ENCODE results near the gene ANO4.
"Not testable (repeated sequence)": the region's sequence is repeated elsewhere in the genome, so short reads cannot be mapped to it uniquely, and the experiment has no call there.

ANO4 gene

DNA sequence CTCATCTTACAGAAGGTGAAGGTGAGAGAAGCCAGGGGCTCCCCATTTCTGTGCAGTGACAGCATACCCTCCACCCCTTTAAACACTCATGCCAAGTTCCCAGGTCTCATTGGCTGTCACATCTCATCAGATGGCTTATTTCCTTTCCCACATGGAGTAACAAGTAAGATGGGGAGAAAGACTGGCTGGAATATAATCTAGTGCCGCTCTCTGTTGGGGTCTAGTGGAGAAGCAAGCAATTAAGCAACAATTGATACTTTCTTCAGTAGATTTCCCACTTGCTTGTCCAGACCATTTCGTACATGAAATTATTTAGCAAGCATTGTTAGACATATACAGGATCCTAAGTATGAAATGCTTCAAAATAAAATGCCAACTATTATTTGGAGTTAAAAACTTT is 323.3 kb downstream of the ANO4 start:
- no peak for ATAC-seq
- no peak for TF ChIP-seq RARB (CRISPR knock-in tag; IDR thresholded peaks at IDR 0.05)
- no peak for TF ChIP-seq GLIS3 (CRISPR knock-in tag; IDR thresholded peaks at IDR 0.05)
- no peak for TF ChIP-seq ESRRG (CRISPR knock-in tag; IDR thresholded peaks at IDR 0.05)
- TF ChIP-seq ISL1 (CRISPR knock-in tag; IDR thresholded peaks at IDR 0.05), result no peak
- TF ChIP-seq, protein P1, sequence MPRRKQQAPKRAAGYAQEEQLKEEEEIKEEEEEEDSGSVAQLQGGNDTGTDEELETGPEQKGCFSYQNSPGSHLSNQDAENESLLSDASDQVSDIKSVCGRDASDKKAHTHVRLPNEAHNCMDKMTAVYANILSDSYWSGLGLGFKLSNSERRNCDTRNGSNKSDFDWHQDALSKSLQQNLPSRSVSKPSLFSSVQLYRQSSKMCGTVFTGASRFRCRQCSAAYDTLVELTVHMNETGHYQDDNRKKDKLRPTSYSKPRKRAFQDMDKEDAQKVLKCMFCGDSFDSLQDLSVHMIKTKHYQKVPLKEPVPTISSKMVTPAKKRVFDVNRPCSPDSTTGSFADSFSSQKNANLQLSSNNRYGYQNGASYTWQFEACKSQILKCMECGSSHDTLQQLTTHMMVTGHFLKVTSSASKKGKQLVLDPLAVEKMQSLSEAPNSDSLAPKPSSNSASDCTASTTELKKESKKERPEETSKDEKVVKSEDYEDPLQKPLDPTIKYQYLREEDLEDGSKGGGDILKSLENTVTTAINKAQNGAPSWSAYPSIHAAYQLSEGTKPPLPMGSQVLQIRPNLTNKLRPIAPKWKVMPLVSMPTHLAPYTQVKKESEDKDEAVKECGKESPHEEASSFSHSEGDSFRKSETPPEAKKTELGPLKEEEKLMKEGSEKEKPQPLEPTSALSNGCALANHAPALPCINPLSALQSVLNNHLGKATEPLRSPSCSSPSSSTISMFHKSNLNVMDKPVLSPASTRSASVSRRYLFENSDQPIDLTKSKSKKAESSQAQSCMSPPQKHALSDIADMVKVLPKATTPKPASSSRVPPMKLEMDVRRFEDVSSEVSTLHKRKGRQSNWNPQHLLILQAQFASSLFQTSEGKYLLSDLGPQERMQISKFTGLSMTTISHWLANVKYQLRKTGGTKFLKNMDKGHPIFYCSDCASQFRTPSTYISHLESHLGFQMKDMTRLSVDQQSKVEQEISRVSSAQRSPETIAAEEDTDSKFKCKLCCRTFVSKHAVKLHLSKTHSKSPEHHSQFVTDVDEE (CRISPR knock-in tag; IDR thresholded peaks at IDR 0.05), result no peak
- TF ChIP-seq, protein P2, sequence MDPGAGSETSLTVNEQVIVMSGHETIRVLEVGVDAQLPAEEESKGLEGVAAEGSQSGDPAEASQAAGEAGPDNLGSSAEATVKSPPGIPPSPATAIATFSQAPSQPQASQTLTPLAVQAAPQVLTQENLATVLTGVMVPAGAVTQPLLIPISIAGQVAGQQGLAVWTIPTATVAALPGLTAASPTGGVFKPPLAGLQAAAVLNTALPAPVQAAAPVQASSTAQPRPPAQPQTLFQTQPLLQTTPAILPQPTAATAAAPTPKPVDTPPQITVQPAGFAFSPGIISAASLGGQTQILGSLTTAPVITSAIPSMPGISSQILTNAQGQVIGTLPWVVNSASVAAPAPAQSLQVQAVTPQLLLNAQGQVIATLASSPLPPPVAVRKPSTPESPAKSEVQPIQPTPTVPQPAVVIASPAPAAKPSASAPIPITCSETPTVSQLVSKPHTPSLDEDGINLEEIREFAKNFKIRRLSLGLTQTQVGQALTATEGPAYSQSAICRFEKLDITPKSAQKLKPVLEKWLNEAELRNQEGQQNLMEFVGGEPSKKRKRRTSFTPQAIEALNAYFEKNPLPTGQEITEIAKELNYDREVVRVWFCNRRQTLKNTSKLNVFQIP (CRISPR knock-in tag; IDR thresholded peaks at IDR 0.05; ENCODE audit: borderline replicate concordance, low read depth), result no peak
- TF ChIP-seq, protein P3, sequence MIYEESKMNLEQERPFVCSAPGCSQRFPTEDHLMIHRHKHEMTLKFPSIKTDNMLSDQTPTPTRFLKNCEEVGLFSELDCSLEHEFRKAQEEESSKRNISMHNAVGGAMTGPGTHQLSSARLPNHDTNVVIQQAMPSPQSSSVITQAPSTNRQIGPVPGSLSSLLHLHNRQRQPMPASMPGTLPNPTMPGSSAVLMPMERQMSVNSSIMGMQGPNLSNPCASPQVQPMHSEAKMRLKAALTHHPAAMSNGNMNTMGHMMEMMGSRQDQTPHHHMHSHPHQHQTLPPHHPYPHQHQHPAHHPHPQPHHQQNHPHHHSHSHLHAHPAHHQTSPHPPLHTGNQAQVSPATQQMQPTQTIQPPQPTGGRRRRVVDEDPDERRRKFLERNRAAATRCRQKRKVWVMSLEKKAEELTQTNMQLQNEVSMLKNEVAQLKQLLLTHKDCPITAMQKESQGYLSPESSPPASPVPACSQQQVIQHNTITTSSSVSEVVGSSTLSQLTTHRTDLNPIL (CRISPR knock-in tag; IDR thresholded peaks at IDR 0.05; ENCODE audit: low read depth), result no peak
- TF ChIP-seq ZNF70 (CRISPR knock-in tag; IDR thresholded peaks at IDR 0.05), result no peak

DNA sequence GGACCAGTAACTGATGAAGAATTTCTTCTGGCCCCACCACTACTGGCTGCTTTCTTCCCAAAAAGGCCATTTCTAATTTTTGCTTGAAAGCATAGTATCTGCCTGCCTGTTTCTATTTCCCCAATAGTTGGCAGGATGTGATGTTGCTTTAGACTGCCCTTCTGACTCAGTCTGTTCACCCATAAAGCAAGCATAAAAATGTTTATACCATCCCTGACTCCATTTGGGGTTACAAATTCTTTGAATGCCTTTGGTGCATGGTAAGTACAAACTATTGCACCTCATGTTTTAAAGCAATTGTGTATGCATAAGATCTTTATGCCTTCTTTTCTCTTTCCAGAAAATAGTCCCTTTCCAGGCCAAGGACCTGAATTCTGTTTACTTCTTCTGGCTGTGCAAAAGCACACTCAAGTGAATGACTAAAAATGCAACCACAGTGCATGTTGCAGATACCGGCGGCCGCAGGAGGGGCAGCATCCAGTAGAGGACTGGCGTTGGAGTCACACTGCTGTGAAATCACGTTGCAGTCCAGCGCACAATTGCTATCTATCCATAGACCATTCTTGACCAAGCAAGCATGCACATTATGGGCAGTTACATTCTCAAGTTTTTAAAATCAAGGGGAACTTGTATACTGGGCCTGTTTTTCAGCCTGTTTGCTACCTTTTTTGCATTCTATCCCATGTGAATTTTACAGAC is 333.1 kb downstream of the ANO4 start:
- TF ChIP-seq GLIS3 (CRISPR knock-in tag; IDR thresholded peaks at IDR 0.05), result no peak
- no peak for TF ChIP-seq ZFP30 (CRISPR knock-in tag; IDR thresholded peaks at IDR 0.05)
- TF ChIP-seq OSR1 (CRISPR knock-in tag; IDR thresholded peaks at IDR 0.05), result no peak
- no peak for TF ChIP-seq CSDC2 (CRISPR knock-in tag; IDR thresholded peaks at IDR 0.05)
- TF ChIP-seq ARNTL (CRISPR knock-in tag; IDR thresholded peaks at IDR 0.05; ENCODE audit: borderline replicate concordance, low read depth), result no peak
- no peak for TF ChIP-seq SNAI2 (CRISPR knock-in tag; IDR thresholded peaks at IDR 0.05)
- no peak for TF ChIP-seq ZC3H10 (CRISPR knock-in tag; IDR thresholded peaks at IDR 0.05)
- TF ChIP-seq, protein P4, sequence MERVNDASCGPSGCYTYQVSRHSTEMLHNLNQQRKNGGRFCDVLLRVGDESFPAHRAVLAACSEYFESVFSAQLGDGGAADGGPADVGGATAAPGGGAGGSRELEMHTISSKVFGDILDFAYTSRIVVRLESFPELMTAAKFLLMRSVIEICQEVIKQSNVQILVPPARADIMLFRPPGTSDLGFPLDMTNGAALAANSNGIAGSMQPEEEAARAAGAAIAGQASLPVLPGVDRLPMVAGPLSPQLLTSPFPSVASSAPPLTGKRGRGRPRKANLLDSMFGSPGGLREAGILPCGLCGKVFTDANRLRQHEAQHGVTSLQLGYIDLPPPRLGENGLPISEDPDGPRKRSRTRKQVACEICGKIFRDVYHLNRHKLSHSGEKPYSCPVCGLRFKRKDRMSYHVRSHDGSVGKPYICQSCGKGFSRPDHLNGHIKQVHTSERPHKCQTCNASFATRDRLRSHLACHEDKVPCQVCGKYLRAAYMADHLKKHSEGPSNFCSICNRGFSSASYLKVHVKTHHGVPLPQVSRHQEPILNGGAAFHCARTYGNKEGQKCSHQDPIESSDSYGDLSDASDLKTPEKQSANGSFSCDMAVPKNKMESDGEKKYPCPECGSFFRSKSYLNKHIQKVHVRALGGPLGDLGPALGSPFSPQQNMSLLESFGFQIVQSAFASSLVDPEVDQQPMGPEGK (CRISPR knock-in tag; IDR thresholded peaks at IDR 0.05; ENCODE audit: borderline replicate concordance), result no peak
- TF ChIP-seq, protein P1 (CRISPR knock-in tag; IDR thresholded peaks at IDR 0.05), result no peak
- TF ChIP-seq, protein P2 (CRISPR knock-in tag; IDR thresholded peaks at IDR 0.05; ENCODE audit: borderline replicate concordance, low read depth), result no peak
- TF ChIP-seq, protein P5, sequence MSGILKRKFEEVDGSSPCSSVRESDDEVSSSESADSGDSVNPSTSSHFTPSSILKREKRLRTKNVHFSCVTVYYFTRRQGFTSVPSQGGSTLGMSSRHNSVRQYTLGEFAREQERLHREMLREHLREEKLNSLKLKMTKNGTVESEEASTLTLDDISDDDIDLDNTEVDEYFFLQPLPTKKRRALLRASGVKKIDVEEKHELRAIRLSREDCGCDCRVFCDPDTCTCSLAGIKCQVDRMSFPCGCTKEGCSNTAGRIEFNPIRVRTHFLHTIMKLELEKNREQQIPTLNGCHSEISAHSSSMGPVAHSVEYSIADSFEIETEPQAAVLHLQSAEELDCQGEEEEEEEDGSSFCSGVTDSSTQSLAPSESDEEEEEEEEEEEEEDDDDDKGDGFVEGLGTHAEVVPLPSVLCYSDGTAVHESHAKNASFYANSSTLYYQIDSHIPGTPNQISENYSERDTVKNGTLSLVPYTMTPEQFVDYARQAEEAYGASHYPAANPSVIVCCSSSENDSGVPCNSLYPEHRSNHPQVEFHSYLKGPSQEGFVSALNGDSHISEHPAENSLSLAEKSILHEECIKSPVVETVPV (CRISPR knock-in tag; IDR thresholded peaks at IDR 0.05), result no peak
- TF ChIP-seq ESRRG (CRISPR knock-in tag; IDR thresholded peaks at IDR 0.05), result no peak
- TF ChIP-seq ZNF565 (CRISPR knock-in tag; conservative IDR thresholded peaks at IDR 0.05; ENCODE audit: low read depth), result no peak
- TF ChIP-seq TOX (CRISPR knock-in tag; IDR thresholded peaks at IDR 0.05; ENCODE audit: borderline replicate concordance), result no peak
- no peak for TF ChIP-seq BACH2 (CRISPR knock-in tag; IDR thresholded peaks at IDR 0.05; ENCODE audit: borderline replicate concordance)
- TF ChIP-seq, protein P3 (CRISPR knock-in tag; IDR thresholded peaks at IDR 0.05; ENCODE audit: low read depth), result no peak
- no peak for TF ChIP-seq ZNF70 (CRISPR knock-in tag; IDR thresholded peaks at IDR 0.05)
- no peak for TF ChIP-seq RARB (CRISPR knock-in tag; IDR thresholded peaks at IDR 0.05)
- no peak for TF ChIP-seq ZNF8 (CRISPR knock-in tag; IDR thresholded peaks at IDR 0.05)
- ATAC-seq, result peak; percentile 66

DNA sequence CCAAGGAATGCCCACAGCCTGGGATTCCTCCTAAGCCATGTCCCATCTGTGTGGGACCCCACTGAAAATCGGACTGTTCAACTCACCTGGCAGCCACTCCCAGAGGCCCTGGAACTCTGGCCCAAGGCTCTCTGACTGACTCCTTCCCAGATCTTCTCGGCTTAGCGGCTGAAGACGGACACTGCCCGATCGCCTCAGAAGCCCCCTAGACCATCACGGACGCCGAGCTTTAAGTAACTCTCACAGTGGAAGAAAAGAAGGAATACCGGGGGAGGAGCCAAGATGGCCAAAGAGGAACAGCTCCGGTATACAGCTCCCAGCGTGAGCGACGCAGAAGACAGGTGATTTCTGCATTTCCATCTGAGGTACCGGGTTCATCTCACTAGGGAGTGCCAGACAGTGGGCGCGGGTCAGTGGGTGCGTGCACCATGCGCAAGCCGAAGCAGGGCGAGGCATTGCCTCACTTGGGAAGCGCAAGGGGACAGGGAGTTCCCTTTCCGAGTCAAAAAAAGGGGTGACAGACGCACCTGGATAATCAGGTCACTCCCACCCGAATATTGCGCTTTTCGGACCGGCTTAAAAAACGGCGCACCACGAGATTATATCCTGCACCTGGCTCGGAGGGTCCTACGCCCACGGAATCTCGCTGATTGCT is 351.3 kb downstream of the ANO4 start:
- not testable (repeated sequence) for ATAC-seq
